ENCODE results near the gene PLCH1.

The PLCH1 gene

DNA sequence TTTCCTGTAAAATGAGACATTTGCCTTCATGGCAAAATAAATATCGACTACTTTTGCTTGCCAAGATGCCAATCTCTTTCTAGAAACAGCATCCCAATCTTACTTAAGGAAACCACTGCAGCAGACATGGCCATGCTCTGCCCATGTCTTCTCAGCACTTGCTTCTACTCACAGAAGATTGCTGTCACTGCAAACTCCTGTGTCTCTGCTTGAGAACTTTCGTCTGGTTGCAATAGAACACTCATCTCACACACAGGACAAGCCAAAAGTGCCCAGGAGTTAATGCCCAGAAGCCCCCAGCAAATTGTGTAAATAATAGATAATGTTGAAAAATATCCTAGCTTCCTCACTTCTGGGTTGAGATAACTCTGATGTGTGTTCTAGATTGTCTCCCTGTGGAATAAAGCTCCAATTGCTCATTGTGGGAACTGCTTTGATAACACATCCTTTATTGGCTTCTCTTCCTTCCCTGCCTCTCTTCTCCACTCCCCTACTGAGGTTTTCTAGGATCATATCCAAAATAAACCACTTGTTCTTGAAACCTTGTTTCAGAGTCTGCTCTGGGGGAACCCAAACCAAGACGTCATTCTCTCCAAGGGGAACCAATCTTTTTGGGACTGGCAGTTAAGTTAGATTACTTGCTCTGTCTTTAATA lies 295.1 kb downstream of the PLCH1 start:
- no peak for DNase-seq

DNA sequence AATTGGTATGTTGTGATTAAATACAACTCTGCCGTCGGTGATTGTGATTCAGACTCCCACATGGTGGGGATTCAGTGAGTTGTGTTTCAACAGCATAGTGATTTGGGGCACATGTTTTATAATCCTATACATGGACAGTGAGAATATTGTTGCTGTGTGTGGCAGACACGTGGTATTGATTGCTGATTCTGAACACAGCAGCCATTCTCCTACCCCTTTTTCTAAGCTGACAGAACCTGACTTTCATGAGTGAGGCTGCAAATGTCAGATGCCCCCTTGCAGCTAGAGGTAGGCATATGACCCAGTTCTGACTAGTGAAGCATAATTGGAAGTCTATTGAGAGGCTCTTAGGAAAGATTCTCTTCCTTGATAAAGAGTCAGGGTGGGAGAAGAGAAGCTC lies 296.3 kb downstream of the PLCH1 start:
- no peak for DNase-seq

DNA sequence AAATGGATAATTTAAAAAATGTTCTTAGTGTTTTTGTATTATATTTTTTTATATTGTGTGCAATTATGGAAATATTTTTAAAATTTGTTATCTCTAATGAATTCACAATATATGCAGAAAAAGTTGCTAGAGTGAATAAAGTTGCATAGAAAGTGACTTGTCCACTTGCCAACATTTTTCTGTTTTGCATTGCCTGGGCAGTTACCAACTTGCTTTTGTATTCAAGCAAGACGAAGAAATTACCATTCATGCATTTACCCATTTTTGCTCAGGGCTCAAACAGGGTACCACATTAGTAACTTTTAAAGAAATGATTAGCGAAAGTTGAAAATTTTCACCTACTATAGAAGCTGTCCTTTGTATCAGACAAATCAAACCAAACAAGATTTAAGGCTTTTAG lies 298.5 kb downstream of the PLCH1 start:
- DNase-seq, result no peak

DNA sequence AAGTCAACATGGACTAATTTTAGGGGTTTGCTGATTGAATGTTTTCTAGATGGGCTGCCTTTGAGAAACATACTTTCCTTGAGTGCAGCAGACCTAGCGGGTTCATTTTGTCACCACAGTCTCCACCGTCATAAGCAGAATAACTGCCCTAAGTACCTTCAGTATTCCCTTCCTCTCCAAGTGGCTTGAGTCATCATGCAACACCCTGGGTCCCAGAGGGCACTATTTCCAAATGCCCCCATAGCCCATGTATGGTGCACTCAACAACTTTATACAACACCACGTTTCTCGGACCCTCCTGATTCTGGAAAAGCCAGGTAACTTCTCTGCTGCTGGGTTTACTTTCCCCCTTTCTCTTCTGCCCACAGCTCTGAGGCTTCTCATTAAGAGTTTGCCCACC lies 300.1 kb downstream of the PLCH1 start:
- DNase-seq, result no peak

DNA sequence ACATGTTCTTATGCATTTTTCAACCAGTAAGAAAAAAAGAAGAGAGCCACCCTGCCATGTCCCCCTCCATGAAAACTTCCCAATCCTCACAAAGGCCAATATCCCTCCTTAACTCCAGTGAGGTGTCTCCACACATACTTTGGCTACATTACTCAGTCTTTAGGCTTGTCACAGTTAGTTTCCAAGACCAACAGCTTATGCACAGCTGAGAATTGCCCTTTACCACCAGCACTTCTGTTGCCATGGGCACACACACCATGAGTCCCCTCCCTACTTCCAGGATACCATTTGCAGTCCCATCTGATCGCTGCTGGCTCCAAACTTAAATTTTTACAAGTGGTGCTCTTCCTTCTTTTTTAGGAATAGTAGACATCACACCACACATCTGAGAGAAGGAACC lies 301.1 kb downstream of the PLCH1 start:
- no peak for DNase-seq

DNA sequence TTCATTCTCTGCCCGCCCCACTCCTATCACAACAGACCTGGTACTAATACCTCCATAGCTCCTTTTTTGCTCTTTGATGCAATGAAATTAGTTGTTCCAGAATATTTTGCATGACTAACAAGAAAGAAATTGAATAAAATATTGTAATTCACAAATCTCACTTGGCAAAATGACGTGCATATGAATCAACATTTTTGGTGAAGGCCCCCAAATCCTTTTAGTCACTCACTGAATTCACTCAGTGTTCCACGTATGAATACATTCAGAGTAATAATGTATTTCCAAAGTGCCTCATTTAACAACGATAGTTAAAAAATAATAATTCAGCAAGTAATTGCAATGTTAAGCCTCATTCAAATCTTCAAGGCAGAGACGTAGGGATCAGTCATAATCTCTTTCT lies 302.8 kb downstream of the PLCH1 start:
- no peak for DNase-seq

DNA sequence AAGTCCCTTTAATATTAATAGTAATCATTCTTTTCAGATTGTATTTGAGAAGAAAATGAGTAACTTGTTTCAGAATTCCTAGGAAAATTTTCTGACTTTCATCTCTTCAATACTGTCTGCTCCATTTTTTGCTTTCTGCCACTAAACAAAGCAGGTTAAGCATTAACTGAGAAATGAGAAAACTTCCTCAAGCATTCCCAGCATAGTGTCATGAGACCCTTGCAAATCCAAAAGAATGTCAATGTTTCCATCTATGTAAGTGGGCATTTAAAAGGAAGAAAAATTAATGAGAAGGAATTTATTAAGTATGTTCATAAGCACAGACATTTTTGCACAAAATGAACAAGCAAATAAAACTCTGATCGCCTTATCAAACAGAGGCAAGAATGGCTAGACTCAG lies 303.4 kb downstream of the PLCH1 start:
- DNase-seq, result no peak

DNA sequence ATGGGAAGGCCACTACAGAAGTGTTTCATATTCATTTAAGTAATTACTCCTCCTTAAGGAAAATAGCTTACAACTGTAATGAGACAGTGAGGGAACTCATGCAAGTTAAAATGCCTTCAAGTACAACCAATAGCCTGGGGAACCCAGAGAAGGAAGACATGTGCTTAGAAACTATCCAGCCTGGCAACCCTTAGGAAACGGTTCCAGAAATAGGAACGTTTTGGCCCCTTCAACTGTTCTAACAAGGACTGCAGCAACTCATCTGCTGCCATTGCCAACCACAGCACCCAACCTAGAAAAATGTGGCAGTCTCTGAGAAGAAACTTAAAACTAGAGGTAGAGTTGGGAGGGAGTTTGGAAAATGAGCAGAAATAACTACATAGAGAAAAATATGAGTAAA lies 303.8 kb downstream of the PLCH1 start:
- DNase-seq, result no peak

DNA sequence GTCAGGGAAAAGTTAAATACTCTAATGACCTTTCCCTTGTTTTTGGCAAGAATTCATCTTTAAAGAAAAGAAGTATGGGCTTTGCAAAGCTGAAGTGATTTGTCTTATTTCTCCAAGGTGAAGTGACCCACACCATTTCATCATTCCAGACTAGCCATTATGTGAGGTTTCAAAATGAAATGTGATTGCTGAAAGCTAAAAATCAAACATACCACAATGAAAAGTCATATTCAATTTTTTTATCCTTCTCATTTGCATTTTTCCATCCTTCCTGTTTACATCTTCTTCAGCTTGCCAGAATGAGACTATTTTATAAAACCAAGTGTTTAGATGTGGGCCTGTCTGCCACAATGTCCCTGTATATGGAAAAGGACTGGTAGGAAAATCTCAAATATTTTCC lies 309.1 kb downstream of the PLCH1 start:
- no peak for DNase-seq

DNA sequence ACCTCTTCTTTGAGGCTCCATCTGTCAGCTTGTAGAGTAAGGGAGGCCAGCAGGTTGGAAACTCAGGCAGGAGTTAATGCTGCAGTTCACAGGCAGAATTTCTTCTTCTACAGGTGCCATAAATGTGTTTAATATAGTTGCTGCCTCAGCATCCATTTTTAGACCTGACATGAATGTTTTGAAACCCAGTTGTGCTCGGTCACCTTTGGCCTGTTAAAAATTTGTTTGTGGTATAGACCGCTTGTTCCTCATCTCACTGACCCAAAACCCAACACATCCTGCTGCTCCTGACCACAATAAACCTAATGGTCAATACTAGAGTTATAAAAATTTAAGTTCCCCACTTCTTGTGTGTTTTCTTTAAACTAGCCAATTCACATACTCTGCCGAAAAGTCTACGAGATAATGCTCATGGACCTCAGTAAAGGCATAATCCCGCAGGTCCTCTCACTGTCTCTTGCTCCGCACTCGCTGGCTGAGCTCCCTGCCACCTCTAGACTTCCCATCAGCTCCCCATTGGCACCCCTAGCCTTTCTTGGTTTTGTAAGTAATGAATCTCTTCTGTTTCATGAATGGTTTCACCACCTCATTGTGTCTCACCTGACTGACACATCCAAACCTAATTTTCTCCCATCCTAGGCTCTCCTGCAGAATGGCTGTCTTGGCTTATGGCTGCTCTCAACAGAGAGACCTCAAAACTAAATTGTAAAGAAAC lies 312.9 kb downstream of the PLCH1 start:
- DNase-seq, result no peak

DNA sequence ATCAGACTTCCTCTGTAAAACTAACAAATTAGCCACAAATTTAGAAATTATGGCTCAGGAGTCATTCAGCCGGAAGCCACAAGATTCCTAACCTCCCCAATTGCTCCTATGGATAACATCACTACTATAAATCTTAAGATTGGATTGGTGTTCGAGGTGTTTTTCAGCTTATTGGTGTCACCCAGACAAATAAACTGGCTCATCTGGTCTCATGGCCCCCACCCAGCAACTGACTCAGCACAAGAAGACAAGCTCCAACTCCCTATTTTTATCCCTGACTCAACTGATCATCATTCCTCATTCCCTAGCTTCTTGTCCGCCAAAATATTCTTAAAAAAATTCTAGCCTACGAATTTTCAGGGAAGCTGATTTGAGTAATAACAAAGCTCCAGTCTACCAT lies 316.3 kb downstream of the PLCH1 start:
- DNase-seq, result no peak

DNA sequence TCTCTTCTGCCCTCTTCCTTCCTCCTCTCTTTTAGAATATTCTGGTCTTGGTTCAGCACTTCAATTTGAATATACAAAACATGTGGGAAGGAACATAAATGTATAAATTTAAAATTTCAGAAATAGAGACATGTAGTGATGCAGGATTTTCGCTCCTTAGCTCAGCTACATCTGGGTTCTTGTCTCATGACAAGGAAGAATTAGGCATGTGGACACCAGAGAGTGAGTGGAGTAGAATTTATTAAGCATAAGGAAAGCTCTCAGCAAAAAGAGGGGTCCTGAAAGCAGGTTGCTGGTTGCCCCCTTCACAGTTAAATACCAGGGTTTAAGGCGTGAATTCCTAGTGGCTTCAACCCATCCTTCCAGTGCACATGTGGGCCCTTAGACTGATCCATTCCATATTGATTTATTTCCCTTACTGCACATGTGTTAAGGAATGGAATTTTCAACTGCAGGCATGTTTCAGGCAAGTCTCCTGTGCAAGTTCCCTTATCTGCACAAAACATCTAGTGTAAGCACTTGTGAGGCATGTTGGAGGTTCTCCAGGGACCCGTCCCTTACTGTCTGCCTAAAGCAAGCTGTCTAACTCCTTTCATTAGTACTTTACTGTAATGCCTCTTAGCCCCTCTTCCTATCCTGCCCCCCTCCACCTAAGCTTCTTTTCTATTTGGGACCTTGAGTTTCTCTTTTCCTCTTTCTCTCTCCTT lies 318.2 kb downstream of the PLCH1 start:
- no peak for DNase-seq

DNA sequence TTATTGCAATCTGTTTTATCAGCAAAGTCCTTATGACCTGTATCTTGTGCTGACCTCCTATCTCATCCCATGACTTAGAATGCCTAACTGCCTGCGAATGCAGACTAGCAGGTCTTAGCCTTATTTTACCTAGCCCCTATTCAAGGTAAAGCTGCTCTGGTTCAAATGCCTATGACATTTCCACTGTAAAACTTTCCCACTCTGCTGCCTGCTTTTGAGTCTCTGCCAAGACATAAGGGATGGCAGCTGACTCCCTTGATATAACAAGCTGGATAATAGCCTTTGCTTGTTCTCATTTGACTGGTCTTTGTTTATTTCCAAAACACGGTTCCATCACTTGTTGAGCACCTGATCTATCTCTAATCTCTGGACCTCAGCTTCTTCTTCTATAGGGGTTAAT lies 319.5 kb downstream of the PLCH1 start:
- DNase-seq, result no peak

DNA sequence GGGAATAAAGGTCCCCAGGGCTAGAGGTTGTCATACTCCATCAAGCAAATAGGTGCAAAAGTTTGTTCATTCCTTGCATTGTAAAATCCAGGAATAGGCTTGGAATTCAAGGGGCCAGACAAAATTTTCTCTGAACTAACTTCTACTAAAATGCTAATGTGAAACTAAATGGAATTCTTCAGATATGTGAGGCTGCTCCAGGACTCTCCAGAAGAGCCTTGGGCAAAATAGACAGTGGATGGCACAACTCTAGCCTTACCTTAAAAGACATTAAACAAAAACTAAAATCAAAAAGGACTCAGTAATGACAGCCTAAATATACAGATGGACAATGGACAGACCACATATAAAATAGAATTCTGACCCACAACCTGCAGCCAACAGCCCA lies 320.6 kb downstream of the PLCH1 start:
- DNase-seq, result no peak

DNA sequence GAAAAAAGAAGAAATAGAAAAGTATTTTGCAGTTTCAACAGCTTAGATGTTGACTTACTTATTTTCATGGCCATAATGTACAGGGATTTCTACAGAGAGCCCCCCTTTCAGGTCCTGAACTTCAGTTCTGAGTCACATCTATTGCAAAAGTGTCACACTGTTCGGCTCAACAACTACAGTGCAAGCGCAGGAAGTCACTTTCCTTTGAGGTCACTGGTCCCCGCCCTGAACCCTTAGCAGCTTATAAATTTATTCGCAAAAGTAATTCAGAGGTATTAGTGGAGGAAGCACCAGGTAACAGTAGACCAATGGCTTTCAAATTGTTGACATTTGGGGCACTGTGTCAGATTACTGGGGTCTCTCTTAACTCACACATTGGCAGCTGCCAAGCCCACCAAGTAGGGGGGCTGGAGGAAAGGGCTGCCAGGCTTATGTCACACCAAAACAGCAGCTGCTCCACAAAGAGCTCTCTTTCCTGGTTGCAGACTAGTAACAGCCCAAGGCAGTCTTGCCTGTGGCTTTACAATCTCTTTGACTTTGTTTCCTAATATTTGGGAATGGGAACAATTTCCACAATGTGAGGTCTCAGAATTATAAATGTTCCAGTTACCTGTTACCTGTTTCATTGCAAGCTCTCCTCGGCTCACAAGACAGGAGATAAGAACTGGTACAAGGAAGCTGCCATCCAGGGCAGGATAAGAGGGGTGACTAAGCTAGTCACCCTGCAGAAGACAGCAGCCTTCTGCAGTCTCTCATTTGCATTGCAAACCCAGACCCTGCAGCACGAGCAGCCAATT lies 321.1 kb downstream of the PLCH1 start:
- DNase-seq, result peak; percentile 78

DNA sequence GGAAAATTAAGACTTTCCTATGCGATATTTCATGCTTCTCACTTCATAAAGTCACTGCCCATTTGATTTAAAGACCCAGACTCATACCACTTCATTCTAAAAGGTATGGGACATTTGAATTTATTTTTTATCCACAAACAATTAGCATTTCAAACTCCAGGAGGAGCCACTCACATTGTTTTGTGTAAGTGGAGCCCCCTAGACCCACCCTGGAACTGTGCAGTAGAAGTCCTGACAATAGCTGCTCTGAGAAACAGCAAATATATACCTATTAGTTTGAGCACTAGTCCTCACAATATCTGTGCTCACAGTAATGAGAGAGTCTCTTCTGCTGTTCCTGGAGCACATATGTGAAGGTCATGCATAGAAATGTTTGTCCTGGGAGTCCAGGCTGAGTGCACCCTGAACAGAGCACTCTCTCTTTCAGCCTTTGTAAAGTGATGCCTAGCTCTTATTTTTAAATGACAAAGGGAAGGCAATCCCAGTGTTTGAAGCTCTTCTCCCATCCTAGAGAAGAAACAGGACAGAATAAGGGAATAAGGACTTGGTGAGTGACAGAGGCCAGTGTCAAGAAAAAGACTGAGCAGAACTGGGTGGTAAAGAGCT lies 323.9 kb downstream of the PLCH1 start:
- DNase-seq, result no peak

DNA sequence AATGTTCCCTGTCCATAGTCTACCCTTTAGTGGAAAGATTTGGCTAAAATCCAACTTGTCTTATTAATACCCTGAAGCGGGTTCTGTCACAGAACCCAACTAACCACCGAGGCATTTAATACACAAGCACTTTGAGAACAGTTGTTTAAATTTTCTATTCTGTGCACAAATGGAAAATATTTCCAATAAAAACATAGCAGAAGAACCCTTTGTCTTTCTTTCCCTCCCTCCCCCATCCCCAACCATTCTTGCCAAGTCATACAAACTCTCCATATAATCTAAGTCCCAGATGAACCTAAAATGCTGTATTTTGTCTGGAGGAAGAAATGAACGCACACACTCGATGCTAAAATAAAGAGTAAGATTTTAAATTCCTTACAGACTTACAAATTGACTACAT lies 324.5 kb downstream of the PLCH1 start:
- no peak for DNase-seq

DNA sequence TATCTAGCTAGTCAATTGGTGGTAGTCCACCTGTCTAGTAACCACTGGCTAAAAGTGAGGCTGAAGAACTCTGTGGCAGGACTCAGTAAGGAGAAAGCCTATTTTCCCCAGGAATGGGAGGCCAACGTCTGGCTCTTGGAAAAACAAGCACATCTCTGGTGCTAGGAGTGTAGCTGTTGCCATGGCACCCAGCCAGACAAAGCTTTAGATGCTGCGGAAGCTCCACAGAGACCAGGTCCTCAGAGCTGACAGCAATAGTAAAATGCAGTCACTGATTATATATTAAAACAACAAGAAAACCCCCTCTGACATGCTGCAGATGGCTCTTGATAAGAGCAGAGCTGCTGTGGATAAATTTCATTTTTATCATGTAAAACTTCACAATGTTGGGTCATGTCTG lies 326.5 kb downstream of the PLCH1 start:
- no peak for DNase-seq

DNA sequence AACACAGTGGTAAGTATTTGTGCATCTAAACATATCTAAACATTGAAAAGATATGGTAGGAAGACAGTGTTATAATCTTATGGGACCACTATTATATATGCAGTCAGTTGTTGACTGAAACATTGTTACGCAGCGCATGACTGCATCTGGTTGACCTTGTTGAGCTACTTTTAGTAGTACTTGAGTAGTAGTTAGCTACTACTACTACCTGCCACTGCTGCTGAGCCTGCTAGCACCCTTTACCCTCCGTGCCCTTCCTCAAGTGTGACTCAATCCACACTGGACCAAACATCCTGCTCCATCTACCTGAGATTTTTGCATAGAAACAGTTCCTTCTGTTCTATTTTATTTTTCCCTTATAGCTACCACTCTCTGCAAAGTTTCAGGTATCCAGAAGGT lies 327.8 kb downstream of the PLCH1 start:
- DNase-seq, result no peak

DNA sequence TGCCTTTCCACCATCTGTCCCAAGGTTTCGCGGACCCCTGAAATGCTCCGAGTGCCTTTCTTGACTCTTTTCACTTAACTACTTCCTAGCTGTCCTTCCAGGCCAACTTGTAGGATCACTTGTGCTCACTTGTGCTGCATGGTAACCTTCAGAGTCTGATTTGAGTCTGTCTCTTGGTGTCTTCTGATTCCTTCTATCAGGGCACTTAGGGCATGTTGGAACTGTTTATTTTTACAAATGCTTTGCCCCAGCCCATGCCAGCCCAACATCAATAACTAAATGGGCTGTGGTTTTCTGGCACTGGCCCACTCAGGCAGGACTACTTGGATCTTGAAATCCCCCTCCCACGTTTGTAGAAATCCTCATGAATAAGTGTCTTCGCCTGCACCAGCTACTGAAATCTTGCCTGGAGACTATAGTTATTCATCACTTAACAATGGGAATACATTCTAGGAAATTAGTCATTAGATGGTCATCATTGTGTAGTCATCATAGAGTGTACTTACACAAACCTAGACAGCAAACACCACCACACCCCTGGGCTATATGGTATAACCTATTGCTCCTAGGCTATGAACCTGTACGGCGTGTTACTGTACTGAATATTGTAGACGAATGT lies 328.3 kb downstream of the PLCH1 start:
- DNase-seq, result no peak

DNA sequence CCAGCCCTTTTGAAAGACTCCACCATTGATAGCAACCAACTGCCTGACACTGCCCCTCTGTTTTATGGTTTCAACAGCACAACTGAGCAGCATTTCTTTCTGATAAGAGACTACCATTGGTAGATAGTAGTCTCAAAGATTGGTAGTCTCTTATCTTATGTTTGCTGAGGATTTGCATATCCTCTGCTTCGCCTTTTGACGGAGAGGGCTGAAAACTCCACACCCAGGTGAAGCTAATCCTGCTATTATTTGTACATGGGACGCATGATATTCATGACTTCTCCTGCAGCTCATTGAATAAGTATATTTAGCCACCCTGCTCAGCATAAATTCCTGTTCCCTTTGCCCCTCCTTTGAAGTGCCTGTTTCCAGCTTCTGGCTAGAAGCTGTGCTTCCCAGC lies 332.0 kb downstream of the PLCH1 start:
- peak; percentile 95 for DNase-seq

DNA sequence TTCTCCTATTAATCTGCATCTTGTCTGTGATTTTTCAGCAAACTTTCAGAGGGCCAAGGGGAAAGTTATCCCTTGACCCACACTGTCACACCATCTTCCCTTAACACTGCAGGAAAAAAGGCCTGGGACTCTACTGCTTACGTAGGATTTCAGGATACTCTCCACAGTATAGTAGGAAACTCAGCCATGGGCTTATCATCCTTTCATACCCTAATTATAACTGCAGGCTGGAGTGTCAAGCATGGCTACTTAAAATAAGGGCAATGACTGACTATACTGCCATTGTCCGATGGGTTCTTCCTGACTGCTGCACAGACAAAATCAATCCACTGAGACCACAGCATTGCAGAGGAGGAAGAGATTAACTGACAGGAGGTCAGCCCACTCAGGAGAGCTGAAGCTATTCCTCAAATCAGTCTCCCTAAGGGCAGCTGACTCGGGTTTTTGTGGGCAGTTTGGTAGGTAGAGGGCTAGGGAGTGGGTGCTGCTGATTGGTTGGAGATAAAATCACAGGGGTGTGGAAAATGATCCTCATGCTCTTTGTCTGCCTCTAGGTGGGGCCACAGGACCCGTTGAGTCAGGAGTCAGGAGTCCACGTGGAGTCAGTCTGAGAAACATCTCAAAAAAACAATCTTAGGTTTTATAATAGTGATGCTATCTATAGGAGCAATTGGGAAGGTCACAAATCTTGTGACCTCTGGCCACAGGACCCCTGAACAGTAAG lies 333.2 kb downstream of the PLCH1 start:
- DNase-seq, result no peak
